ENCODE measurements around the gene ITGAD. TPM values are rescaled to one million over a fixed set of nuclear protein-coding genes. Genes with fewer than 3 reads are reported as not detected.

ITGAD gene
- total and polyA plus RNA-seq, 2 of the 13 experiments (the other 11 are each of a cell fraction or from before 2014, with no cell fraction given): not detected

GRCh38 chr16:31440516-31441184 is 47.5 kb downstream of the ITGAD start:
- no peak overlapping the region for H3K4me3 ChIP-seq (replicated peaks in 1 of 3; ENCODE audit: insufficient read depth in 1 of 3, low read depth in 2 of 3, low read length in 3 of 3)
- no peak for FAIRE-seq
- no peak for TF ChIP-seq ZSCAN5A (CRISPR knock-in tag; IDR thresholded peaks at IDR 0.05; ENCODE audit: borderline replicate concordance)
- TF ChIP-seq ZNF784 (CRISPR knock-in tag; IDR thresholded peaks at IDR 0.05; ENCODE audit: borderline replicate concordance): no peak
- no peak for TF ChIP-seq ZNF619 (CRISPR knock-in tag; IDR thresholded peaks at IDR 0.05)
- TF ChIP-seq ZNF792 (CRISPR knock-in tag; IDR thresholded peaks at IDR 0.05): no peak
- no peak for TF ChIP-seq ZNF331 (CRISPR knock-in tag; IDR thresholded peaks at IDR 0.05)
- TF ChIP-seq CBX2 (IDR thresholded peaks at IDR 0.05; ENCODE audit: low read depth, low read length): no peak
- no peak for TF ChIP-seq CBX2 (CRISPR knock-in tag; IDR thresholded peaks at IDR 0.05; ENCODE audit: low read depth)
- no peak for TF ChIP-seq WIZ (CRISPR knock-in tag; IDR thresholded peaks at IDR 0.05)
- no peak for TF ChIP-seq ZNF280B (CRISPR knock-in tag; IDR thresholded peaks at IDR 0.05; ENCODE audit: borderline replicate concordance)
- no peak for TF ChIP-seq ZNF83 (CRISPR knock-in tag; IDR thresholded peaks at IDR 0.05; ENCODE audit: borderline replicate concordance)
- no peak for TF ChIP-seq CBFB (CRISPR knock-in tag; IDR thresholded peaks at IDR 0.05)
- TF ChIP-seq ZNF607 (CRISPR knock-in tag; IDR thresholded peaks at IDR 0.05; ENCODE audit: borderline replicate concordance): no peak
- peaks cover 0 to 17% of the 10 kb centered on the region in 2 experiments; a peak in 2 of 5 replicates for H3K27me3 ChIP-seq (ENCODE audit: control insufficient read depth in 1 of 2, insufficient read depth in 2 of 2, low read length in 2 of 2)
- no TSS peak for BruUV-seq (replicated peaks)
- H3K79me2 ChIP-seq (ENCODE audit: insufficient read depth, low read length): no peaks in the 10 kb centered on the region
- H2AFZ ChIP-seq (ENCODE audit: low read length): no peak overlapping the region
- H3K27ac ChIP-seq (ENCODE audit: extremely low read length, insufficient read depth, low read length): no peak overlapping the region
- no peak overlapping the region for H3K9ac ChIP-seq (ENCODE audit: insufficient read depth, low read depth, low read length)
- POLR2A ChIA-PET: interaction anchor here (1.0 to 1.3 kb wide), 2 partner anchors 11 to 13 kb away, joined by 3 to 4 read pairs; no protein-coding TSS in a partner anchor
- H3K9me3 ChIP-seq (ENCODE audit: low read length): no peaks in the 10 kb centered on the region
- H3K4me2 ChIP-seq (ENCODE audit: low read depth, low read length): no peak overlapping the region
- WGBS (ENCODE audit: low lambda C conversion rate): 44% methylated on average over 4 of the region's 4 CpGs
- H4K20me1 ChIP-seq (ENCODE audit: insufficient read depth, low read length): no peaks in the 10 kb centered on the region
- no peak for DNase-seq (ENCODE audit: low spot score)
- peaks cover 6% of the 10 kb centered on the region; the same call in 1 of the 2 replicates for H3K4me1 ChIP-seq (ENCODE audit: insufficient read depth, low read length)
- CTCF ChIA-PET (ENCODE audit: low intra/inter-chr PET ratio, low total read pairs): no interaction called here
- intact Hi-C loops (cut with micrococcal nuclease; ENCODE audit: unreplicated experiment) (loop anchor here (5.0 kb wide), 1 partner anchor 238 kb away; the partner anchor contains the start of gene PYCARD), in situ Hi-C loops (cut with HindIII; ENCODE audit: extremely low pct_ligation_motif_present, low pct_unique_long_range_greater_than_20kb) (loop anchor here (25.0 kb wide), 1 partner anchor 228 kb away; the partner anchor contains the start of genes PYCARD, PYDC1 and TRIM72)
- no peak for ATAC-seq
- H3K36me3 ChIP-seq (replicated peaks in 1 of 2; ENCODE audit: control insufficient read depth in 1 of 2, insufficient read depth in 2 of 2, low read length in 2 of 2): no peaks in the 10 kb centered on the region

All from HepG2 (cell line).